NCI-H146 (cell line): ENCODE results near the gene ARHGAP5.

Experiments used
- DNase-seq: peaks from one replicate; lab custom pipeline; 2025; lab: John Stamatoyannopoulos, UW

The ARHGAP5 gene

GRCh38 chr14:32185097-32185496 lies 108.0 kb downstream of the ARHGAP5 start:
- no peak for DNase-seq

GRCh38 chr14:32186248-32186647 lies 109.1 kb downstream of the ARHGAP5 start:
- DNase-seq: no peak

- DNase-seq: no peak
Observed at GRCh38 chr14:32189811-32190210, 112.7 kb downstream of the ARHGAP5 start.

GRCh38 chr14:32190673-32191072 lies 113.6 kb downstream of the ARHGAP5 start:
- no peak for DNase-seq

- no peak for DNase-seq
Observed at GRCh38 chr14:32192712-32193373, 115.7 kb downstream of the ARHGAP5 start.

GRCh38 chr14:32193532-32193931 lies 116.4 kb downstream of the ARHGAP5 start:
- no peak for DNase-seq

- no peak for DNase-seq
Observed at GRCh38 chr14:32195636-32196035, 118.5 kb downstream of the ARHGAP5 start.

- DNase-seq: no peak
Observed at GRCh38 chr14:32197919-32198318, 120.8 kb downstream of the ARHGAP5 start.

GRCh38 chr14:32200368-32201192 lies 123.5 kb downstream of the ARHGAP5 start:
- DNase-seq: no peak

- DNase-seq: peak; percentile 89
Observed at GRCh38 chr14:32201193-32201815, 124.2 kb downstream of the ARHGAP5 start.

- DNase-seq: peak; percentile 34
Observed at GRCh38 chr14:32201816-32202490, 124.8 kb downstream of the ARHGAP5 start, which contains the start of gene RNU6-7. Gene RNU6-7 (plus strand): TSS chr14:32202045.

GRCh38 chr14:32202491-32202997 lies 125.4 kb downstream of the ARHGAP5 start:
- peak; percentile 2 for DNase-seq

GRCh38 chr14:32202998-32203882 lies 126.1 kb downstream of the ARHGAP5 start, which contains the start of gene RNU6-8:
Gene RNU6-8 (minus strand): TSS chr14:32203269.
- DNase-seq: peak; percentile 91

- DNase-seq: peak; percentile 40
Observed at GRCh38 chr14:32203928-32204357, 126.8 kb downstream of the ARHGAP5 start.

- no peak for DNase-seq
Observed at GRCh38 chr14:32205554-32205953, 128.4 kb downstream of the ARHGAP5 start.

- DNase-seq: peak; percentile 33
Observed at GRCh38 chr14:32205984-32206383, 128.9 kb downstream of the ARHGAP5 start.

- no peak for DNase-seq
Observed at GRCh38 chr14:32206552-32206951, 129.4 kb downstream of the ARHGAP5 start.

- no peak for DNase-seq
Observed at GRCh38 chr14:32208490-32208889, 131.4 kb downstream of the ARHGAP5 start.
